HCT116 (cell line): ENCODE data around the gene DNAH10. TPM values are rescaled to one million over a fixed set of nuclear protein-coding genes. Genes with fewer than 3 reads are reported as not detected.

Source experiments
- ATAC-seq: fragments of 200-7000 bp; cut with Tn5 transposase; 2 replicates; pipeline ENCODE4 v1.9.1; 2020; ENCODE audit warnings: mild to moderate bottlenecking, moderate library complexity
- BruUV-seq: library from RNA; stranded (reverse); fragments of 400-500 nt; replicated peaks from 2 replicates; lab custom pipeline; 2021; lab: Mats Ljungman, UMichigan
- CTCF ChIA-PET: fragments of 300-600 bp; sonication (Branson Sonifier 250); formaldehyde crosslinking; loops from one replicate; lab custom pipeline; 2021; ENCODE audit warnings: antibody characterized with exemption; lab: Charles Lee
- POLR2A ChIA-PET: fragments of 300-600, 350-600 bp; sonication (Branson Sonifier 250); formaldehyde crosslinking; loops from one replicate; lab custom pipeline; 2021; ENCODE audit warnings: antibody characterized with exemption; lab: Charles Lee
- RAD21 ChIA-PET, 2 experiments: fragments of 300-600 bp; sonication (Branson Sonifier 250); formaldehyde crosslinking; loops; one replicate each; lab custom pipeline; 2023; ENCODE audit warnings: low total read pairs in 2 of 2; ENCODE audit not compliant: uncharacterized antibody in 2 of 2, unreplicated experiment in 2 of 2, low non-redundant PET in 1 of 2; lab: Charles Lee
- DNase-seq: peaks from one replicate; pipeline ENCODE4 v3.0.0-alpha.2; 2010; ENCODE audit warnings: low read depth, low spot score
- H2AFZ ChIP-seq: fragments of 200-600 bp; shearing (Covaris generic), sonication (generic); 2 replicates; pipeline ENCODE4 v1.6.1; 2017; ENCODE audit warnings: low read depth, mixed run types, mixed read lengths, antibody characterized with exemption, low read length; ENCODE audit not compliant: poor library complexity, severe bottlenecking
- H3K27ac ChIP-seq: 2 replicates; pipeline ENCODE4 v1.5.1; 2012; ENCODE audit warnings: low read depth, low read length
- H3K27me3 ChIP-seq: fragments of 200-600 bp; sonication (generic); 2 replicates; pipeline ENCODE4 v1.6.1; 2016; ENCODE audit warnings: mixed run types, low read length, mixed read lengths; ENCODE audit not compliant: insufficient read depth
- H3K36me3 ChIP-seq, 2 experiments: fragments of 200-500 bp in 1 of 2; fragments of 200-600 bp in 1 of 2; sonication (Bioruptor generic) in 1 of 2; sonication (generic) in 1 of 2; 2 replicates each; pipeline versions ENCODE4 v1.5.1 to v1.6.1; 2014 to 2016; ENCODE audit warnings: low read length in 2 of 2, inconsistent platforms in 1 of 2, mixed read lengths in 1 of 2, mixed run types in 1 of 2; ENCODE audit not compliant: insufficient read depth in 2 of 2, control insufficient read depth in 1 of 2
- H3K4me1 ChIP-seq, 2 experiments: fragments of 200-600 bp in 1 of 2; sonication (generic) in 1 of 2; 2 replicates each; pipeline versions ENCODE4 v1.5.1 to v1.6.1; 2012 to 2017; ENCODE audit warnings: low read length in 2 of 2, inconsistent platforms in 1 of 2, mild to moderate bottlenecking in 1 of 2, mixed read lengths in 1 of 2, mixed run types in 1 of 2, moderate library complexity in 1 of 2; ENCODE audit not compliant: insufficient read depth in 2 of 2, control insufficient read depth in 1 of 2
- H3K4me2 ChIP-seq: fragments of 200-600 bp; sonication (generic); 2 replicates; pipeline ENCODE4 v1.6.1; 2017; ENCODE audit warnings: mixed run types, low read length, mixed read lengths
- H3K4me3 ChIP-seq, 2 experiments: fragments of 200-600 bp in 1 of 2; sonication (generic) in 1 of 2; replicated peaks in 1 of 2; 2 replicates each; pipeline ENCODE4 v1.5.1; 2011 to 2016; ENCODE audit warnings: low read length in 2 of 2, control low read depth in 1 of 2, low read depth in 1 of 2, mild to moderate bottlenecking in 1 of 2, mixed read lengths in 1 of 2, mixed run types in 1 of 2
- H3K79me2 ChIP-seq: fragments of 200-600 bp; sonication (generic); 2 replicates; pipeline ENCODE4 v1.6.1; 2017; ENCODE audit warnings: mild to moderate bottlenecking, mixed run types, low read length, moderate library complexity, mixed read lengths; ENCODE audit not compliant: insufficient read depth
- H3K9ac ChIP-seq: fragments of 200-600 bp; sonication (generic); 2 replicates; pipeline ENCODE4 v1.6.1; 2016; ENCODE audit warnings: low read length, mixed read lengths
- H3K9me2 ChIP-seq: fragments of 200-600 bp; sonication (generic), shearing (Covaris generic); 2 replicates; pipeline ENCODE4 v1.6.1; 2017; ENCODE audit warnings: mixed run types, mild to moderate bottlenecking, moderate library complexity; ENCODE audit not compliant: insufficient read depth
- H3K9me3 ChIP-seq, 2 experiments: fragments of 200-500 bp in 1 of 2; fragments of 200-600 bp in 1 of 2; sonication (Bioruptor generic) in 1 of 2; sonication (generic) in 1 of 2; 2 replicates each; pipeline ENCODE4 v1.6.1; 2014 to 2017; ENCODE audit warnings: low read length in 2 of 2, mixed read lengths in 2 of 2, inconsistent platforms in 1 of 2, low read depth in 1 of 2, mild to moderate bottlenecking in 1 of 2, mixed run types in 1 of 2, moderate library complexity in 1 of 2; ENCODE audit not compliant: control insufficient read depth in 1 of 2, insufficient read depth in 1 of 2
- H4K20me1 ChIP-seq: fragments of 200-600 bp; sonication (generic), shearing (Covaris generic); 2 replicates; pipeline ENCODE4 v1.6.1; 2017; ENCODE audit warnings: mixed run types, mild to moderate bottlenecking, moderate library complexity; ENCODE audit not compliant: insufficient read depth
- CBX3 ChIP-seq: IDR thresholded peaks from 2 replicates; pipeline ENCODE4 v1.6.1; 2012; ENCODE audit warnings: low read depth
- CEBPB ChIP-seq: IDR thresholded peaks from 2 replicates; pipeline ENCODE4 v1.6.1; 2012; ENCODE audit warnings: low read depth
- FOSL1 ChIP-seq: IDR thresholded peaks from 2 replicates; pipeline ENCODE4 v1.6.1; 2012; ENCODE audit warnings: low read depth
- JUND ChIP-seq: IDR thresholded peaks from 2 replicates; pipeline ENCODE4 v1.6.1; 2012
- POLR2A ChIP-seq: IDR thresholded peaks from 2 replicates; pipeline ENCODE4 v1.7.0; 2011; ENCODE audit warnings: borderline replicate concordance; ENCODE audit not compliant: insufficient read depth, insufficient read length; ENCODE audit errors: extremely low read depth
- RAD21 ChIP-seq: IDR thresholded peaks from 2 replicates; pipeline ENCODE4 v1.6.1; 2012; ENCODE audit warnings: low read depth, mild to moderate bottlenecking
- SIN3A ChIP-seq: IDR thresholded peaks from 2 replicates; pipeline ENCODE4 v1.6.1; 2012; ENCODE audit warnings: low read depth
- TCF7L2 ChIP-seq: IDR thresholded peaks from 2 replicates; pipeline ENCODE4 v1.7.0; 2011; ENCODE audit warnings: borderline replicate concordance, inconsistent platforms; ENCODE audit not compliant: insufficient read depth, insufficient read length; ENCODE audit errors: extremely low read depth
- YY1 ChIP-seq: IDR thresholded peaks from 2 replicates; pipeline ENCODE4 v1.6.1; 2011; ENCODE audit warnings: low read length, low read depth, moderate library complexity, mild to moderate bottlenecking; ENCODE audit not compliant: insufficient replicate concordance; ENCODE audit errors: extremely low read depth
- ZFX ChIP-seq: fragments of 450-650 bp; IDR thresholded peaks from 2 replicates; pipeline ENCODE4 v1.6.1; 2017
- ZNF274 ChIP-seq: fragments of 200-500 bp; sonication (Bioruptor generic); IDR thresholded peaks from 2 replicates; pipeline ENCODE4 v1.6.1; 2014; ENCODE audit warnings: mild to moderate bottlenecking, low read depth, low read length, inconsistent platforms
- intact Hi-C: fragments of 100-400 bp; cut with micrococcal nuclease; formaldehyde crosslinking; loops from 2 replicates; pipeline ENCODE4 v1.10.0; 2022
- total RNA-seq: library from RNA; stranded (reverse); gene quantifications from one replicate; pipeline ENCODE4 v1.2.1, GENCODE V29; 2021; ENCODE audit not compliant: unreplicated experiment
- TF ChIP-seq, protein P1 (sequence below), 3 experiments: fragments of 200-600 bp in 1 of 3; sonication (generic) in 1 of 3; IDR thresholded peaks in 2 of 3; conservative IDR thresholded peaks in 1 of 3; 2 replicates each; pipeline ENCODE4 v1.5.1; 2012 to 2017; ENCODE audit warnings: low read depth in 2 of 3, low read length in 2 of 3, antibody characterized with exemption in 1 of 3, borderline replicate concordance in 1 of 3, control low read depth in 1 of 3, mild to moderate bottlenecking in 1 of 3, mixed read lengths in 1 of 3, mixed run types in 1 of 3, moderate library complexity in 1 of 3; ENCODE audit not compliant: insufficient read depth in 1 of 3
- TF ChIP-seq, protein P2 (sequence below): IDR thresholded peaks from 2 replicates; pipeline ENCODE4 v1.6.1; 2012; ENCODE audit warnings: low read depth
- TF ChIP-seq, protein P3 (sequence below): IDR thresholded peaks from 2 replicates; pipeline ENCODE4 v1.6.1; 2012
- TF ChIP-seq, protein P4 (sequence below): IDR thresholded peaks from 2 replicates; pipeline ENCODE4 v1.6.1; 2011; ENCODE audit warnings: mild to moderate bottlenecking, low read length, moderate library complexity; ENCODE audit not compliant: insufficient replicate concordance; ENCODE audit errors: extremely low read depth

Gene DNAH10
- total RNA-seq, 1 experiment from 2014 or later: 1.3 TPM

DNA sequence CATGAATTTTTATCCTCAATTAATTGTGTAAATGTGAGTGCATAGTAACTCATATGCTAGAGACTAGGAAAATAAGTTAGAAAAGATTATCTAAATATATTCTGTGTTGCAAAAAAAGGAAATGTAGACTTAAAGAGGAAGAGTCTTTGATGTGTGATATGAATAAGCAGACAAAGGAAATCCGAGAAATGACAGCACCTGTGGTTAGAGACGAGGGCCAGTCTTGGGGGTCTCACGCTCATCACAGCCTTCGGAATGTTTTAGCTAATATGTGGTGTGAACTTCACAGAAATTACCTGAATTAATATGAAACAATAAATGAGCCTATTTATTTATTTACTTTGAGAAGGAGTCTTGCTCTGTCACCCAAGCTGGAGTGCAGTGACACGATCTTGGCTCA lies 38.3 kb upstream of the DNAH10 start:
- POLR2A ChIA-PET: no interaction called here
- BruUV-seq: no TSS peak
- Histone ChIP-seq H3K27me3 (no peaks in the 10 kb centered on the region), H3K9me2 (no peaks in the 10 kb centered on the region), H3K27ac (no peak overlapping the region), H2AFZ (no peak overlapping the region), H3K79me2 (no peaks in the 10 kb centered on the region), H4K20me1 (no peaks in the 10 kb centered on the region), H3K36me3 (peaks cover 12 to 13% of the 10 kb centered on the region in 2 experiments; a peak in 2 of 4 replicates), H3K4me2 (no peak overlapping the region), H3K4me3 (no peak overlapping the region), H3K9ac (no peak overlapping the region), H3K4me1 (no peaks in the 10 kb centered on the region), H3K9me3 (no peaks in the 10 kb centered on the region)
- RAD21 ChIA-PET: no interaction called here
- no peak for DNase-seq
- ATAC-seq: no peak
- CTCF ChIA-PET: no interaction called here
- TF ChIP-seq POLR2A (no peak), JUND (no peak), ZFX (no peak), CEBPB (no peak), RAD21 (no peak), CBX3 (no peak), YY1 (no peak), ZNF274 (no peak), SIN3A (no peak), FOSL1 (no peak), TCF7L2 (no peak)
- TF ChIP-seq, protein P1, sequence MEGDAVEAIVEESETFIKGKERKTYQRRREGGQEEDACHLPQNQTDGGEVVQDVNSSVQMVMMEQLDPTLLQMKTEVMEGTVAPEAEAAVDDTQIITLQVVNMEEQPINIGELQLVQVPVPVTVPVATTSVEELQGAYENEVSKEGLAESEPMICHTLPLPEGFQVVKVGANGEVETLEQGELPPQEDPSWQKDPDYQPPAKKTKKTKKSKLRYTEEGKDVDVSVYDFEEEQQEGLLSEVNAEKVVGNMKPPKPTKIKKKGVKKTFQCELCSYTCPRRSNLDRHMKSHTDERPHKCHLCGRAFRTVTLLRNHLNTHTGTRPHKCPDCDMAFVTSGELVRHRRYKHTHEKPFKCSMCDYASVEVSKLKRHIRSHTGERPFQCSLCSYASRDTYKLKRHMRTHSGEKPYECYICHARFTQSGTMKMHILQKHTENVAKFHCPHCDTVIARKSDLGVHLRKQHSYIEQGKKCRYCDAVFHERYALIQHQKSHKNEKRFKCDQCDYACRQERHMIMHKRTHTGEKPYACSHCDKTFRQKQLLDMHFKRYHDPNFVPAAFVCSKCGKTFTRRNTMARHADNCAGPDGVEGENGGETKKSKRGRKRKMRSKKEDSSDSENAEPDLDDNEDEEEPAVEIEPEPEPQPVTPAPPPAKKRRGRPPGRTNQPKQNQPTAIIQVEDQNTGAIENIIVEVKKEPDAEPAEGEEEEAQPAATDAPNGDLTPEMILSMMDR (IDR thresholded peaks at IDR 0.05 in 2 of 3, conservative IDR thresholded peaks at IDR 0.05 in 1 of 3; ENCODE audit: borderline replicate concordance in 1 of 3, insufficient read depth in 1 of 3, low read depth in 2 of 3, low read length in 2 of 3): no peak
- TF ChIP-seq, protein P2, sequence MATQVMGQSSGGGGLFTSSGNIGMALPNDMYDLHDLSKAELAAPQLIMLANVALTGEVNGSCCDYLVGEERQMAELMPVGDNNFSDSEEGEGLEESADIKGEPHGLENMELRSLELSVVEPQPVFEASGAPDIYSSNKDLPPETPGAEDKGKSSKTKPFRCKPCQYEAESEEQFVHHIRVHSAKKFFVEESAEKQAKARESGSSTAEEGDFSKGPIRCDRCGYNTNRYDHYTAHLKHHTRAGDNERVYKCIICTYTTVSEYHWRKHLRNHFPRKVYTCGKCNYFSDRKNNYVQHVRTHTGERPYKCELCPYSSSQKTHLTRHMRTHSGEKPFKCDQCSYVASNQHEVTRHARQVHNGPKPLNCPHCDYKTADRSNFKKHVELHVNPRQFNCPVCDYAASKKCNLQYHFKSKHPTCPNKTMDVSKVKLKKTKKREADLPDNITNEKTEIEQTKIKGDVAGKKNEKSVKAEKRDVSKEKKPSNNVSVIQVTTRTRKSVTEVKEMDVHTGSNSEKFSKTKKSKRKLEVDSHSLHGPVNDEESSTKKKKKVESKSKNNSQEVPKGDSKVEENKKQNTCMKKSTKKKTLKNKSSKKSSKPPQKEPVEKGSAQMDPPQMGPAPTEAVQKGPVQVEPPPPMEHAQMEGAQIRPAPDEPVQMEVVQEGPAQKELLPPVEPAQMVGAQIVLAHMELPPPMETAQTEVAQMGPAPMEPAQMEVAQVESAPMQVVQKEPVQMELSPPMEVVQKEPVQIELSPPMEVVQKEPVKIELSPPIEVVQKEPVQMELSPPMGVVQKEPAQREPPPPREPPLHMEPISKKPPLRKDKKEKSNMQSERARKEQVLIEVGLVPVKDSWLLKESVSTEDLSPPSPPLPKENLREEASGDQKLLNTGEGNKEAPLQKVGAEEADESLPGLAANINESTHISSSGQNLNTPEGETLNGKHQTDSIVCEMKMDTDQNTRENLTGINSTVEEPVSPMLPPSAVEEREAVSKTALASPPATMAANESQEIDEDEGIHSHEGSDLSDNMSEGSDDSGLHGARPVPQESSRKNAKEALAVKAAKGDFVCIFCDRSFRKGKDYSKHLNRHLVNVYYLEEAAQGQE: no peak
- TF ChIP-seq, protein P3, sequence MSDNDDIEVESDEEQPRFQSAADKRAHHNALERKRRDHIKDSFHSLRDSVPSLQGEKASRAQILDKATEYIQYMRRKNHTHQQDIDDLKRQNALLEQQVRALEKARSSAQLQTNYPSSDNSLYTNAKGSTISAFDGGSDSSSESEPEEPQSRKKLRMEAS: no peak
- TF ChIP-seq, protein P4, sequence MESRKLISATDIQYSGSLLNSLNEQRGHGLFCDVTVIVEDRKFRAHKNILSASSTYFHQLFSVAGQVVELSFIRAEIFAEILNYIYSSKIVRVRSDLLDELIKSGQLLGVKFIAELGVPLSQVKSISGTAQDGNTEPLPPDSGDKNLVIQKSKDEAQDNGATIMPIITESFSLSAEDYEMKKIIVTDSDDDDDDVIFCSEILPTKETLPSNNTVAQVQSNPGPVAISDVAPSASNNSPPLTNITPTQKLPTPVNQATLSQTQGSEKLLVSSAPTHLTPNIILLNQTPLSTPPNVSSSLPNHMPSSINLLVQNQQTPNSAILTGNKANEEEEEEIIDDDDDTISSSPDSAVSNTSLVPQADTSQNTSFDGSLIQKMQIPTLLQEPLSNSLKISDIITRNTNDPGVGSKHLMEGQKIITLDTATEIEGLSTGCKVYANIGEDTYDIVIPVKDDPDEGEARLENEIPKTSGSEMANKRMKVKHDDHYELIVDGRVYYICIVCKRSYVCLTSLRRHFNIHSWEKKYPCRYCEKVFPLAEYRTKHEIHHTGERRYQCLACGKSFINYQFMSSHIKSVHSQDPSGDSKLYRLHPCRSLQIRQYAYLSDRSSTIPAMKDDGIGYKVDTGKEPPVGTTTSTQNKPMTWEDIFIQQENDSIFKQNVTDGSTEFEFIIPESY: no peak
- intact Hi-C loops: no loop called here
